Fibroblast of peridontal ligament (primary cell): Measurements from ENCODE around the gene JARID2.

Source experiments
- DNase-seq: peaks from one replicate; pipeline ENCODE4 v3.0.0-alpha.2; 2010; ENCODE audit errors: extremely low read depth

The JARID2 gene

GRCh38 chr6:15489261-15489962 is 243.5 kb downstream of the JARID2 start:
- DNase-seq, result no peak

- no peak for DNase-seq
These were observed 244.6 kb downstream of the JARID2 start for GRCh38 chr6:15490242-15491100.

- DNase-seq, result peak; percentile 91
These were observed 245.6 kb downstream of the JARID2 start for GRCh38 chr6:15491255-15491985.

- DNase-seq, result no peak
These were observed 246.1 kb downstream of the JARID2 start for GRCh38 chr6:15491986-15492269.

- no peak for DNase-seq
These were observed 247.7 kb downstream of the JARID2 start for GRCh38 chr6:15493437-15494168.

- peak; percentile 40 for DNase-seq
These were observed 249.6 kb downstream of the JARID2 start for GRCh38 chr6:15495375-15495901.

- no peak for DNase-seq
These were observed 250.7 kb downstream of the JARID2 start for GRCh38 chr6:15496345-15497131.

- DNase-seq, result no peak
These were observed 252.8 kb downstream of the JARID2 start for GRCh38 chr6:15498640-15499039.

GRCh38 chr6:15499125-15499524 is 253.3 kb downstream of the JARID2 start:
- no peak for DNase-seq

- no peak for DNase-seq
These were observed 253.7 kb downstream of the JARID2 start for GRCh38 chr6:15499591-15499990.

- DNase-seq, result no peak
These were observed 254.3 kb downstream of the JARID2 start for GRCh38 chr6:15500078-15500740.

- no peak for DNase-seq
These were observed 255.3 kb downstream of the JARID2 start for GRCh38 chr6:15500901-15501825.

- peak; percentile 58 for DNase-seq
These were observed 256.1 kb downstream of the JARID2 start for GRCh38 chr6:15501826-15502445.

- DNase-seq, result no peak
These were observed 256.8 kb downstream of the JARID2 start for GRCh38 chr6:15502446-15503345.

- no peak for DNase-seq
These were observed 257.4 kb downstream of the JARID2 start for GRCh38 chr6:15503346-15503680.

- no peak for DNase-seq
These were observed 258.2 kb downstream of the JARID2 start for GRCh38 chr6:15504040-15504495.

- peak; percentile 99 for DNase-seq
These were observed 258.9 kb downstream of the JARID2 start for GRCh38 chr6:15504581-15505350.
